HG02623 (cell line): ENCODE results near the gene BDKRB2.

Experiments used
- ATAC-seq: cut with Tn5 transposase; IDR thresholded peaks from one replicate; pipeline ENCODE4 v1.9.1; 2021; ENCODE audit warnings: moderate library complexity; ENCODE audit not compliant: unreplicated experiment

Gene BDKRB2

DNA sequence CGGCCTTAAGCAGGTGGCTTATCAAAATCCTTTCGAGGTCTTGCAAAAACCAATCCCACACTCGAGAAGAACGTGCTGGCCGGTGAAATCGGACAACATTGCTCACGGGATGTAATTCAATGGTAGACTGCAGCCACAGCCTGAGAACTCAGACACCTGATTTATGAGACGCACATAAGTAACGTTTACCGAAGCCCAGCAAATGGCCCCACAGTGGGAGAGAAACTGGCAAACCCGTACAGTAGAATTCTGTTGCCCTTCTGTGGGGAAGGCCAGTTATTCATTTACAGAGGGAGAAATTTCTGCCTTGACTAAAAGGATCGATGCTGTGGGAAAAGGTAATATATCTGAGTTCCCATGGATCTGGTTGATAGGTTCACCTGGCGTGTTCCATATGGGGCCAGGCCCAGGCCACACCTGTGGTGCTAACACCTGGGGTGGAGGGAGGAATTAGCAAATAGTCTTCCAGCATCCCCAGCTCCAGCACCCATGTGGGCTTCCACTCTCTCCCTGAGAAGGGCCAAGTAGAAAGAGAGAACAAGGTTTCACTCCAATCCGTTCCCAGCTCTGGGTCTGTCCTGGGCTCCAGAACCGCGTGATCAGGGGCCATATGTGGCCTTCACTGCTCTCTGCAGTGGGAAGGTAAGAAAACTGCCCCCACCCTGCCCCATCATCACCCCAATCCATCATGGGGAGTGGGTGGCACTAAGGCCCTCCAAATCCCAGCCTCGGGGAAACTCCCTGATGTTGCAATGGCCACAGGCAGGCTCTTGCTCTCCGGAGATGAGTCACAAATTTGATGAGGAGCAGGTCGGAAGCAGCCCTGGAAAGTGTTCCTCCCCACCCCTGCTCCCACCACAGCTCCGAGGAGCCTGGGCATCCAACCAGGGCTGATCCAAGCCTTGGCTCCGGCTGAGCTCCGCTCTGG lies 64.1 kb downstream of the BDKRB2 start:
- ATAC-seq: no peak

DNA sequence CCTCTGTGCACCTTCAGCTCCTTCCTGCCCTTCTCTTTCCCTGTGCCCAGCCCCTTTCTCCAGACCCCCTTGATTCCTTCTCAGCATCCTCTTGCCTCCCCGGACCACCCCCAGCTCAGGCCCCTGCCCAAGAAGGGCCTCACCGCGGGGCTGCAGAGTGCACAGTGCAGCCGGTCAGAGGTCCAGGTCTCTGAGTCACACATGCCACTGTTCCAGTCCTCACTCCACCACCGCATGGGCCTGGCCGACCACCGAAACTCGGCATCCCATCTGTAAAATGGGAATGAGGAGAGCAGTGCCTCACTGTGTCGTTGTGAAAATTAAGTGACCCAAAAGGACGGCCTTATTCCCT lies 64.7 kb downstream of the BDKRB2 start:
- no peak for ATAC-seq

DNA sequence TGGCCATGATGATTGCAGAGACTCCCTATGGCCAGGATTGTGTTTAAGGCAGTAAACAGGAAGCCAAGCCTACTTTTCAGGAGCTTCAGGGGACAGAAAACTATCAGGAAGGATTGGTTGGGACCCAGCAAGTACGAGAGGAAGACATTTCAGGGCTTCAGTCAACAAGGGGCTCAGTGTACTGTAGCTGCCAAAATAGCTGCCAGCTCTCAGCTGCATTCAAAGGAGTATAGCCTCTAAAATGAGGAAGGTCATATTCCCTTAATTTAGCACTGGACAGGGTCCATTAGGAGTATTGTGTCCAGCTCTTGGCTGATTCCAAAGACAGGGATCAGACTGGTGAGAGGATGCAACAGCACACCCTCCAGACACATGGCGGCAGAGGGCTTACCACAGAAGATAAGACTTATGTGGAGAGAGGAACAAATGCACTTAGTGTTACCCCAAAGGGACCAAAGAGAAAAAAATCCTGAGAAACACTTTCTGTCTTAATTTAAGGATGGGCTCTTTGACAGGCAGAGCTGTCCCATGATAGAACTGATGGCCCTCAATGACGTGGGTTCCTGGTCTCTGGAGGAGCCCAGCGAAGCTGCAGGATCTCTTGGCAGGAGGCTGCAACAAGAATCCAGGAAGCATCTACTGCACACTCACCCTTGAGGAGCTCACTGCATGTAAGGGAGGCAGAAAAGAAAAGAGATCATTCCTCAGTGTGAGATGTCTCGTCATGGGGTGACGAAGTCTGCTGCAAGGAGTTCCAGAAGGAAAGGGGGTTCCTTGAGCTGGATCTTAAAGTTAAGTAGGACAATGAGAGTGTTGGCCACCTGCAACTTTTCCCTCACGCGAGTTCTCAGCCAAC lies 66.2 kb downstream of the BDKRB2 start:
- ATAC-seq: no peak

DNA sequence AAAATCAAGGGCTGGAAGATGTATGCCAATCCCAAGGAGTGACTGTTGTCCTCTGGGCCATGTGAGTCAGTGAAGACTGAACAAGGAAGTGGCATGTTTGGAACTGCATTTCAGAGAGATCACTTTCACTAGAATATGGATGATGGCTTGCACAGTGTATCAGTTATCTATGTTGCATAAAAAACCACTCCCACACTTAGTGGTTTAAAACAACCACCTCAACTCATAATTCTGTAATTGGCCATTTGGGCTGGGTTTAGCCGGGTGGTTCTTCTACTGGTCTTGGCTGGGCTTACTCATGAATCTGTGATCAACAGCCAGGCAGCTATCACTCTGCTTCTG lies 66.8 kb downstream of the BDKRB2 start:
- no peak for ATAC-seq

DNA sequence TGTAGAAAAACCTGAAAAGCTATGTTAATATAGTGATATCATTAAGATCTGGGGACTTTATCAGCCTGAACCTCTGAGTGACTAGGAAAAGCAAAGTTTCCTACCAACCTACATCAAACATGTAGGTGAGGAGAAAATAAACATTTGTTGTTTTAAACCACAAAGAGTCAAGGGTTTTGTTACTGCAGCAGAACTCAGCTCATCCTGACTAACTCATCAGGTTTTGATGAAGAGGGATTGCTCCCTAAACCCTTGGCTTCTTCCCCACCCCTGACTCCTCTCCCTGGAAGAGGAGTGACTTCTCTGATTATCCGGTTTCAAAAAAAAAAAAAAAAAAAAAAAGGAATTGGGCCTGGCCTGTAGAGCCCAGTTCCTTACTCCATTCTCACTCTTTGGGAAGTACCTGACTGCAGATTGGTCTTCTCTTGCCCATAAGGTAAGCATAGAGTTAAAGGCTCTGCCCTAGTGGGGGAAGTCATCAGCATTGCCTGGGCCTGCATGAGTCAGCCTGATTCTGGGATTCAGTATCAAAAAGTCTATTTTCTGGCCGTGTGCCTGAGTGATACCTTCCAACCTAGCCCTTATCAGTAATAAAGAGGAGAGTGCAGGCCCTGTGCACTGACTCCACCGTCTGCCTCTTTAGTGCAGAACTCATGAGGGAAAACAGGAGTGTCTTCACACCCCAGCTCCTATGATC lies 68.3 kb downstream of the BDKRB2 start:
- no peak for ATAC-seq

DNA sequence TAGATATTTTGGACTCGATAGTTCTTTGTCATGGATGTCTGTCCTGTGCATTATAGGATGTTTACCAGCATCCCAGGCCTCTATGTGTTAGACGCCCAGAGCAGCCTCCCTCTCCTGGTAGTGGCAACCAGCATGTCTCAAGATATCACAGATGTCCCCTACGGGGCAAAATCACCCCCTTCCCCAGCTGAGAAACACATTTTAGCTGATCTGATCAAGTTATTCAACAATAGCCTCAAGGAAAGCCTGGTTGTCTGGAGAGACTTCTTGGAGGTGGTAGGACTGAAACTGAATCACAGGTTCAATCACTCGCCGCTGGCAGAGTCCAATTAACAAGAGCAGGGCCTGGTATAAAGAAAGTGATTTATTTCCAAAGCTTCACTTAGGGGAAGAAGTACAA lies 69.0 kb downstream of the BDKRB2 start:
- no peak for ATAC-seq

DNA sequence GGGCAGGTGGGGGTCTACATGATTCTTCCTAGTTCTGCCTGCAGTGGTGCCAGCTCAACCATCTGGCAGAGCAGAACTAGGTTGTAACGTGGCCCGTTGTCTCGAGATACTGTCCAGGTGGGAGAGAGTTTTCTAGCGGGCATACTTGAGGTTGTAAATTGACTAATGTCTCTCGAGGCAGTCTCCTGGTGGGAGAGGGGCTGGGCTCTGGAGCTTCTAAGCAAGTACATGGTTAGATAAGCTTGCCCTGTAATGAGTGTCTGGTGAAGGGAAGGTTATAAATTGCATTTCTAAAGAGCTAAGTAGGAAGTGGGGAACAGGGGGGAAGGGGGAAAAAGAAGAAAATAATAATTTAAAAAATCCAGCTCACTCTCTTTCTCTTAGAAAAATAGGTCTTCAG lies 69.5 kb downstream of the BDKRB2 start:
- ATAC-seq: no peak

DNA sequence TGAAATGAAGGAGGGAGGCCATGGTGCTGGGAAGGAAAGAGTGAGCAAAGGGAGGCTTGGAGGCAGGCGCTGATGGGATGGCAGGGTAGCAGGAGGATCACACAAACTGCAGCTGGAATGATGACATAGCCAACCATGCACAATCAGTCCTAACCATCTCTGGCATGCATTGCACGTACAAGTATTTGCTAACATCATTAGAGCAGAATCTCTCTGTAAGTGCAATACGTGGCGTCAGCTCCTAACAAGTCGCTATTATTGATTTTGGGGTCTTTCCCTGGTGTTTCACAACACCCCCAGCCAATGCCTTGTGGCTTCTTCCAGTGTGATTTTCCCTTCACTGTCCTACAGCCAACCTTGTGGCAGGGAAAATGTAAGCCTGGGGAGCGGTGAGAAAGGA lies 69.9 kb downstream of the BDKRB2 start:
- no peak for ATAC-seq

DNA sequence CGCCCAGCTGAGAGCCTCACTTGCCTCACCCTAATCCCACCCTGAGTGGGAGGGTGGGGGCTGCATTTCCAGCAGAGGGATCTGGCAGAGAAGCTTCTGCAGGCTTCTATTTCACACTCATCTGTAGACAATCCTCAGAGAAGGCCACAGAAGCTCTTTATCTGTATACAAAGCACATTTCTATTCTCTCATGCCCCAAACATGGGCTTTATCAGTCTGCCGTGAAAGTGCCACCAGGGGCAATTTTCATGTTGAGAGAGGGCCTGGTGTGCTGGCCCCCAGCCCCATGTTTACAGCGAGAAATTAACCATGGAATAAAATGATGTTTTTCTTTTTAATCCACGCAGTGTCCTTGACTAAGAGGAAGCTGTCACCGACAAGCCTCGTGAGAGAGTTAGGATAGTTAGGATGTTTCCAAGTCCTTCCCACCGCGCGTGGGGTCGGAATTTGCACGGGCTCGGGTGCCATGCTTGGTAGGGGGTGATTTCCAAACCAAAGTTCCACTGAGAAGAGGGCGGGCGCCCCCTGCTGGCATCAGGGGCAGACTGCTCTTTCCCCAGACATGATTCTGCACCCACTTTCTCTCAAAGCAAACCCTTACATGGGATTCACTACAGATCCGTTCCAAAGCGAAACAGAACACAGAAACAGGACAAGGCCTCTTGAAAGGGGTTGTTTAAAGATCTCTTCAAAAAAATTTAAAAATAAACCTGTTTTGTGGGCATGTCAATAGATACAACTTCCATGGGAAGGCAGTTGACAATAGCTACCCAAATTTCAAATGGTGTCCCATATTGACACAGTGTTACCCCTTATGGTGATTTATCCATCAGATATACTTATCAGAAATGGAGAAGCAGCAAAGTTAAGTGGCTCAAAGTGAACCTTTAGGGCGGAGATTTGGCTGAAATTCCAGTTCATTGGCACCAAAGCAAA lies 70.8 kb downstream of the BDKRB2 start:
- ATAC-seq: no peak

DNA sequence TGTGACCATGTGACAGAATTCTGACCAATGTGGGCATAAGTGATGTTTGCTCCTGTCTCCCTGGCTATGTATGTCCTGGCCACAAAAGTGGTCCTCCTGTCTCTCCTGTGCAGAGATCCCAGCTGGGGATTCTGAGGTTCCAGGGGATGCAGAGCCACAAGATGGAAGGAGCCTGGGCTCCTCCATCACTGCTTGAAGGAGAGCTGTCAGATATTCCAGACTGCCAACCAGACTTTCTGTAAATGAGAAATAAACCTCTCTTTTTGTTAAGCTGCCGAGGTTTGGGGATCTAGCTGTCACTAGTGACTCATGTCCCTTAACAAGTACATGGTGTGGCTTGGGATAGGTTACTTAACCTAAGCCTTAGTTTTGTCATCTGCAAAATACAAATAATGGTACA lies 73.3 kb downstream of the BDKRB2 start:
- no peak for ATAC-seq

DNA sequence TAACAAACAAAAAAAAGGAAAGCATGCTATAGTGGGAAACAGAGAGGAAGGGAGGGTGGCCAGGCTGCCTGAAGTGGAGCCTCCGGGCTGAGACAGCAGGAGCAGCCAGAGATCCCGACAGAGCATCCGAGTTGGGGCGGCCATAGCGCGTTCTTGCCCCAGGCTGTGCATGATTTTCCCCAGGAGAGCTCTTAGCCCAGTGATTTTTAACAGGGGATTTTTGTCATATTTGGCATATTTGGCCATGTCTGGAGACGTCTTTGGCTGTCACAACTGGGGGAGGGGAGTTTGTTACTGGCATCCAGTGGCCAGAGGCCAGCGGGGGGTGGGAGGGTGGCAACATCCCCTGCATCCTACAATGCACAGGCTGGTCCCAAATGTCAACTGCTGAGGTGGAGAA lies 74.9 kb downstream of the BDKRB2 start:
- no peak for ATAC-seq

DNA sequence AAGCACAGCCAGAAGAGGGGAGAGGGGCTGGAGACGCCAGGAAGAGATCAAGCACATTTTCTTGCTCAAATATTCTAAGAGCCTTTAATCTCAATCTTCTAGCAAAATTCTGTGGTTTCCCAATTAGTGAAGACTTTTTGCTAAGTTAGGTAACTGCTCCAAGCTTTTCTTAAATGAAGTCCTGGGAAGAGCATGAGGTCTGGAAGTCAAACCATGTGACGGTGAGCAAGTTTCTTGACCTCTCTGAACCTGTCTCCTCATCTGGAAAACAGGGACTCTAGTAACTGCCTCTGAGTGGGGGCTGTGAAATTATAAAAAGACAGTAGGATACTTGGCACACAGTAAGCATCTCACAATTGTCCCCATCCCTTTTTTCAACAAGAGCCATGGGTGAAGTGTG lies 75.5 kb downstream of the BDKRB2 start:
- ATAC-seq: no peak

DNA sequence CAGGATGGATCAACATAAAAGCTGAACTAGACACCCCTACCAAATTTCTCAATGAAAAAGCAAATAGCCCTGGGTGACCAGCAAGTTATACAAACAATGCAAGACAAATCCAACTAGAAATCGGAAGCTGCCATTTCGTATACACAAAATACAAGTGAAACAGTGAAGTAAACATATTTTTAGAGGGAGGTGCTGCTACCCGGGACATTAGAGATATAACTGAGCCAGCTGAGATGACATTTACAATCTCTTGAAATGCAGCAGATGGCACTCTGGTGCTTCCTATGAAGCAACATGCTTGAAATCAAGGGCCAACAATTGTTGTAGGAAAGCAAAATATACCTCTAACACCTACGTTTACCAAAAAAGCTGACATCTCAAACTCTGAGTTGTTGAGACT lies 76.8 kb downstream of the BDKRB2 start:
- no peak for ATAC-seq

DNA sequence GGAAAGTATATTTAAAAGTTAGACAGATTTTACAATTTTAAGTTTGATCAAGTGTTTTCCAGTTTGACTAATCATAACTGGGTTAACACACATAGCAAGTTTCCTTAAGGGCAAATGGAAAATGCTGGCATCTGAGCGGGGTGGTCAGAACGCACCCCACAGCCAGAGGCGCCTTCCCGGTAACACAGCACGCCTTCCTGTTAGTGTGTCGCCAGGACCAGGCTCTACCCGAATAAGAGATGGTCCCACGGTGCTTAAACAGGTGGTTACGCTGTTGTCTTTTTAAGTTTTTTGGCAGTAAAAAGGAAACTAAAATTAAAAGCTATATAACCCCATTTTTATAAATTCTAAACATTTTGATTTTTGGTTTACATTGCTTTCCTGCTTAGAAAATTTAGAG lies 79.4 kb downstream of the BDKRB2 start:
- ATAC-seq: no peak

DNA sequence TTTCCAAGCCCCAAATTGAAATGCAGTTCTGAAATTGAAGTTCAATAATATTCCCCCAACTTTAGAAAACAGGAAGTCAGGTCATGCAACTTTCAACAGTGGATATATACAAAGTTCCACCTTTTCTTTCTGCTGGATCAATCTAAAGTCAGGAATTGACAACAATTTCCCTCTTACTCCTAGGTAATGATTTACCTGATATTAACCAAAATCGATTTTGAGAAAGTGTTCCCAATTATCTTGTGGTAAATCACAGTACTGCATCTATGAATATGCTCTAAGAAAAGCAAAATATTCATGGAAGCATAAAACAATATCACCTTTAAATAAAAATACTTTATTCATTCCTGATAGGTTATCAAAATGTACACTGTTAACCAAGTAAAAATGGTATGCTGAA lies 79.8 kb downstream of the BDKRB2 start:
- ATAC-seq: no peak

DNA sequence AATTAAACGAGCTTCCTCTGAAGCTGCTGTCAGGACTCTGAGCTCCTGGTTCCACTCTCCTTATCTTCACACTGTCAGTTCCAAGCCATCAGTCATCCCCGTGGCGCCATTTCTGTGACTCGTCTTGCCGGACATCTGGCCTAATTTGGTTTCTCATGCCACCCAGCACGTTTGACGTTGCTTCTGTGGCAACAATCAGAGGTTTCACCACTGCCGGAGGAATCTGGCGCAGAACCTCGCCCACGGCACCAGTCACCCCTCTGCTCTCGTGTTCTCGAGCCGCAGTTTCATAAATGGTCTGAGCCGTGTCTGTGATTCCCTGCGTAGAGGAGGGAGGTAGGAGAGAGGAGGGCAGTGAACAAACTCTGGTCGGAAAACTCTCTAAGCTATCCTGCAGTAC lies 81.0 kb downstream of the BDKRB2 start:
- ATAC-seq: no peak

DNA sequence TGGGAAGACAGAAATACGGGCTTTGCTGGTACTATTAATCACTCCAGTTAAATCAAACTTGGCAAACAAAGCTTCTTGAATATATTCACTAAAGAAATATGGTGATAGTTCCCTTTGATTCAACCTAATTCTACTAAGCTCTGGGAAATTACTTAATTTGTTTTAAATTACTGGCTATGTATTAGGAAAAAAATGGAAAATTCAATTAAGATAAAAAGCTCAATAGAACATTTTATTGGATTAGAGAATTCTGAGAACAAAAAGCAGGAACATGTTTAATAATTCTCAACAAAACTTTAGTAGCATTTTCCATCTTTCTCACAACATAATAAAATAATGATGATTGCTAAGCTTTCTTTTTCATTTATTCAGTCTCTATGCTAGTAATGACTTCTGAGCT lies 81.6 kb downstream of the BDKRB2 start:
- ATAC-seq: no peak

DNA sequence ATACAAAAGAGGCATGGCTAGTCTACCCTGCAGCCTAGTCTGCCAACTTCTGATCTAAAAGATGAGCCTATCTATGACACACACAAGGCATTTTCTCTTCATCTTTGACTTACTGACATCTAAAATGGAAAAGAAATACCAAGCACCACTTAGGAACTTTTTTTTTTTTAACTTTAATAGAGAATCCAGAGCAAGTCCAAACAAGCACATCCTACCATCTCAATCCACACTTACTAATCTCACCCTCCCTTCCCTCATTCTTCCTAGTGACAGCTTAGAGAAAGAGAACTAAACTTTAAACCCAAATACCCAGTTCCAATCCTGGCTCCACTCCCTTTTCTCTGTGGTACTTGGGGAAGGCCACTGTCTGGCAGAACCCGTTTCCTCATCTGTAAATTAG lies 83.2 kb downstream of the BDKRB2 start:
- no peak for ATAC-seq
